Fibroblast of villous mesenchyme (primary cell): ENCODE measurements around the gene PALM2AKAP2. TPM values are rescaled to one million over a fixed set of nuclear protein-coding genes. Genes with fewer than 3 reads are reported as not detected.

ENCODE experiments used
- DNase-seq: peaks from one replicate; pipeline ENCODE4 v3.0.0-alpha.2; 2010; ENCODE audit warnings: low read depth
- H3K4me3 ChIP-seq: 2 replicates; pipeline ENCODE4 v1.5.1; 2011; ENCODE audit warnings: low read depth, mild to moderate bottlenecking, low read length
- CTCF ChIP-seq: IDR thresholded peaks from 2 replicates; pipeline ENCODE4 v1.5.1; 2012; ENCODE audit warnings: low read depth, mild to moderate bottlenecking, low read length; ENCODE audit not compliant: insufficient read depth
- total RNA-seq: library from RNA; depleted of rRNA; stranded (reverse); fragments of >200 nt; gene quantifications from 2 replicates; pipeline ENCODE4 v1.2.3, GENCODE V29; 2012

Gene PALM2AKAP2
- total RNA-seq, 1 donor = 31.5 TPM

DNA sequence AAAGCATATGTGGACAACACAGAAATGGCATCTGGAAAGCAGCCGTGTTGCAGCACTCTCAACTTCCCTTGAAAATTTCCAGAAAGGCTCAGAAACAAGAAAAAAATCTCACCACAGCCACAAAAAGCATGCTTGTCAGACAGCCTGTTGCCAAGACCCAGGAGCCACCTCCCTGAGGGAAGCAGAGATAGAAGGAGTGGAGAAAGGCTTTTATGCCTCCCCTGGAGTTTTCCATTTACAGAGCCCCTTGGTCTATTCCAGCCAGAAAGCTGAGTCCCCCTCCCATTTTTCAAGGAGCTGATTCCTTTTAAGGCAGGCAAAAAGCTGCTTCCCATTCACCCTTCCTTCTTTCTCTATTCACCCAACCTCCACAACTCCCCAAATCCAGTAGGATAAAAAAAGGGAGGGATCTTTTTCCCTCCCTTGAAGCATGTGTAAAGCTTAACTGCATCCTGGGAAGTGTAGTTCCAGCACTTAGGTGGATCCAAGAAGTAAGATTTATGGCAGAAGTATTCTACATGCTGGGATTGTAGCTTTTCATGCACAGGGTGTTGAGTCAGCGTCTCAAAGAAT lies 37.1 kb upstream of the PALM2AKAP2 start:
- DNase-seq = peak; percentile 64
- H3K4me3 ChIP-seq = no peak overlapping the region
- no peak for TF ChIP-seq CTCF

DNA sequence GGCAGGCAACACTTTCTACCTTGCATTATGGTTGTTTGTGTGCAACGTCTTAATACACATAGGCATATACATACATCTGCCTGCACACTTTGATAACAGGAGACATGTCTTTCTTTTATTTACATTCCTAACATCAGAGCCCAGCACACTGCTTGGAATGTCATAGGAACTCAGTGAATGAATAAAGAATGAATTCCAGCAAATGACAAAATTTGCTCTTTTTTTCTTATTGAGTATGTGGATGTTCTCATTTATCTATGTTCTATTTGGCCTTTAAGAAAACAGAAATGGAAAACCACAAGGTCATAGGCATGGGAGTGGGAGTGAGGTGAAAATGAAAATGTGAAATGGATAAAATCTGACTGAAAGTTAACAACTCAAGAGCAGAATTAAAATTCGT lies 36.3 kb upstream of the PALM2AKAP2 start:
- no peak for TF ChIP-seq CTCF
- no peak overlapping the region for H3K4me3 ChIP-seq
- no peak for DNase-seq

- DNase-seq = peak; percentile 64
- TF ChIP-seq CTCF = no peak
- no peak overlapping the region for H3K4me3 ChIP-seq
Observed at GRCh38 chr9:109745335-109746283, 34.4 kb upstream of the PALM2AKAP2 start.

GRCh38 chr9:109751253-109751652 lies 28.7 kb upstream of the PALM2AKAP2 start:
- TF ChIP-seq CTCF = no peak
- no peak overlapping the region for H3K4me3 ChIP-seq
- DNase-seq = no peak

DNA sequence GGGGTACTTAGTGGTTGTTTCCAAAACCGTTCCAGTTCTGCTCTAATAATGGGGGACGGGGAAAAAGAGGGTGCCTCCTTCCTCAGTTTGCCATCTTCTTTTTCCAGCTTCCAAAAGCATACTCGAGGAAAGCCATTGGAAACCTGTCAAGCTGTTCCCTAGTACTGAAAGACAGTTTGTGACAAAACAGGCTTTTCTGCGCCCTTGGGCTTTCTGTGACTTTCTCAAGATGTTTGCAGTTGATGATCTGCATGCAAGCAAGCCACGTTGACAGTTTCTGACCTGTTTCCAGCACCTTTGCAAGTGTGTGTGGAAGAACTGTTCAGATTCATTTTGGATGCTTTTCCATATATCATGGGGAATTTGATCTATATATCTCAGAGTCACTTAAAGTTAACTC lies 26.7 kb upstream of the PALM2AKAP2 start:
- H3K4me3 ChIP-seq = no peak overlapping the region
- no peak for DNase-seq
- no peak for TF ChIP-seq CTCF

DNA sequence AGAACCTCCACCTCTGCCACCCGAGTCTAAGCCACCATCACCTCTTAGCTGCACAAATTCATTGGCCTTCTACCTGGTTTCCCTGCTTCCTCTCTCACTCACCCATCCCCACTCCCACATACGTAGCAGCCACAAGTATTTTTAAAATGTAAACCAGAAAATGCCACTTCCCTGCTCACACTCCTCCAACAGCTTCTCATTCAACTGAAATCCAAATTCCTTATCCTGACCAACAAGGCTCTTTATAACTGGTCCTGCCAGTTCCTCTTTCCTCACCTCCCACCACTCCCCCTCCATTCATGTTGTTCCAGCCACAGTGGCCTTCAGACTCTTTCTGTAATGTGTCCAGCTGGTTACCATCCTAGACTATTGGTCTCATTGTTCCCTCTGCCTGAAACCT lies 25.0 kb upstream of the PALM2AKAP2 start:
- no peak for DNase-seq
- TF ChIP-seq CTCF = no peak
- H3K4me3 ChIP-seq = no peak overlapping the region
